VCaP (cell line): ENCODE data around the gene IL4I1.

Experiments used
- H3K27ac ChIP-seq: fragments of 450-650 bp; 2 replicates; pipeline ENCODE4 v1.5.1; 2017
- CTCF ChIP-seq: fragments of 450-650 bp; conservative IDR thresholded peaks from 2 replicates; pipeline ENCODE4 v1.5.1; 2017; ENCODE audit warnings: mild to moderate bottlenecking, moderate library complexity

The IL4I1 gene

GRCh38 chr19:49853852-49854377, 42.8 kb downstream of the IL4I1 start:
- H3K27ac ChIP-seq: peak overlapping the region; percentile 99
- no peak for TF ChIP-seq CTCF

- peak overlapping the region; percentile 99 for H3K27ac ChIP-seq
- no peak for TF ChIP-seq CTCF
Measured at GRCh38 chr19:49852631-49853126, 44.0 kb downstream of the IL4I1 start.

- peak overlapping the region; percentile 99 for H3K27ac ChIP-seq
- TF ChIP-seq CTCF: no peak
Measured at GRCh38 chr19:49851456-49852259, 45.0 kb downstream of the IL4I1 start.

GRCh38 chr19:49850487-49851342, 46.0 kb downstream of the IL4I1 start, which contains the start of gene PTOV1:
Gene PTOV1, plus strand, starts transcription at chr19:49851159.
- H3K27ac ChIP-seq: peak within 1 kb of the TSS; percentile 99

GRCh38 chr19:49850221-49850486, 46.5 kb downstream of the IL4I1 start:
- TF ChIP-seq CTCF: no peak
- H3K27ac ChIP-seq: peak overlapping the region; percentile 99

More at GRCh38 chr19:49850487-49851342, 46.0 kb downstream of the IL4I1 start, which contains the start of gene PTOV1:
- TF ChIP-seq CTCF: no peak

- TF ChIP-seq CTCF: no peak
- peak overlapping the region; percentile 99 for H3K27ac ChIP-seq
Measured at GRCh38 chr19:49849433-49850220, 47.1 kb downstream of the IL4I1 start.
